ENCODE measurements around the gene RBBP8NL. TPM values are rescaled to one million over a fixed set of nuclear protein-coding genes. Genes with fewer than 3 reads are reported as not detected.

Gene RBBP8NL
- total RNA-seq, 1 experiment from 2014 or later, result not detected

DNA sequence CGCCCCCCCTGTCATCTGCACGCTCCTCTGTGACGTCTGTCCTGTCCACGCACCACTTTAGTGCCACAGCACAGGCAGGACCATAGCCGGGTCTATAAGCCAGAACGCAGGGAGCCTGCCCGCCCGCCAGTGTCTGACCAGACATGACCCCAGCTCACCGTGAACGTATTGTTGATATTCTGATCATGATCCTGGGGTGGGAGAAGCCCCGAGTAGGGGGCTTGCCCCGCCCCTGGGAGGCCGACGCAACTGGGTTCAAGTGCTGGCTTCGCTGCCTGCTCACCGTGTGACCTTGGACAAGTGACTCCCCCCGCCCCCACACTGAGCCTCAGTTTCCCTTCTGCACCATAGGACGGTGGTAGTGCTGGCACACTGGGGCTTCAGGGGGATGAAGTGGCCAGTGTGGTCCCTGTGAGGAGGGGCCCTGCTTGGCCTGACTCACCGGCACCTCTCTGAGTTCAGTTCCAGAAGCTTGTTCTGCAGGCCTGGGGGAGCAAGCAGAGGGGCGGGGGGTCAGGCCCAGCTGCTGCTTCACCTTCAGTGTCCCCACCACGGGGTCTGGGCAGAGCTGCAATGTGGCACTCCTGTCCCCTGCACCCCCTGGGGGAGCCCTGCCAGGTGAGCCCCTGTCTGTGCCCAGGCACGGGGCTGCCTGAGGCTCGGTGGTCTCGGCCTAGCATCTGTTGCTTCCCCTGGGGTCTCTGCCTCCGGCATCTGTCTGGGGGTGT, 9.2 kb downstream of the RBBP8NL start:
- BruUV-seq (replicated peaks), result no TSS peak
- peaks cover 11% of the 10 kb centered on the region for H3K27me3 Mint-ChIP-seq (ENCODE audit: insufficient read depth, unreplicated experiment)
- H3K36me3 Mint-ChIP-seq (ENCODE audit: insufficient read depth, unreplicated experiment), result no peaks in the 10 kb centered on the region
- no peaks in the 10 kb centered on the region for H3K4me1 Mint-ChIP-seq (ENCODE audit: insufficient read depth, unreplicated experiment)
- intact Hi-C loops (cut with micrococcal nuclease), result no loop called here
- ChIA-PET CTCF (interaction anchor here (0.6 to 2.1 kb wide), 2 partner anchors 8 to 34 kb away, joined by 3 to 13 read pairs; no protein-coding TSS in a partner anchor), POLR2A (no interaction called here)
- DNase-seq (ENCODE audit: unreplicated experiment), result no peak
- no peak for TF ChIP-seq CTCF (IDR thresholded peaks at IDR 0.05; ENCODE audit: unreplicated experiment)
- no peaks in the 10 kb centered on the region for H3K9me3 Mint-ChIP-seq (ENCODE audit: unreplicated experiment)
- no peak overlapping the region for H3K4me3 Mint-ChIP-seq (ENCODE audit: unreplicated experiment)
- H3K27ac Mint-ChIP-seq (ENCODE audit: low read depth, unreplicated experiment), result no peak overlapping the region

DNA sequence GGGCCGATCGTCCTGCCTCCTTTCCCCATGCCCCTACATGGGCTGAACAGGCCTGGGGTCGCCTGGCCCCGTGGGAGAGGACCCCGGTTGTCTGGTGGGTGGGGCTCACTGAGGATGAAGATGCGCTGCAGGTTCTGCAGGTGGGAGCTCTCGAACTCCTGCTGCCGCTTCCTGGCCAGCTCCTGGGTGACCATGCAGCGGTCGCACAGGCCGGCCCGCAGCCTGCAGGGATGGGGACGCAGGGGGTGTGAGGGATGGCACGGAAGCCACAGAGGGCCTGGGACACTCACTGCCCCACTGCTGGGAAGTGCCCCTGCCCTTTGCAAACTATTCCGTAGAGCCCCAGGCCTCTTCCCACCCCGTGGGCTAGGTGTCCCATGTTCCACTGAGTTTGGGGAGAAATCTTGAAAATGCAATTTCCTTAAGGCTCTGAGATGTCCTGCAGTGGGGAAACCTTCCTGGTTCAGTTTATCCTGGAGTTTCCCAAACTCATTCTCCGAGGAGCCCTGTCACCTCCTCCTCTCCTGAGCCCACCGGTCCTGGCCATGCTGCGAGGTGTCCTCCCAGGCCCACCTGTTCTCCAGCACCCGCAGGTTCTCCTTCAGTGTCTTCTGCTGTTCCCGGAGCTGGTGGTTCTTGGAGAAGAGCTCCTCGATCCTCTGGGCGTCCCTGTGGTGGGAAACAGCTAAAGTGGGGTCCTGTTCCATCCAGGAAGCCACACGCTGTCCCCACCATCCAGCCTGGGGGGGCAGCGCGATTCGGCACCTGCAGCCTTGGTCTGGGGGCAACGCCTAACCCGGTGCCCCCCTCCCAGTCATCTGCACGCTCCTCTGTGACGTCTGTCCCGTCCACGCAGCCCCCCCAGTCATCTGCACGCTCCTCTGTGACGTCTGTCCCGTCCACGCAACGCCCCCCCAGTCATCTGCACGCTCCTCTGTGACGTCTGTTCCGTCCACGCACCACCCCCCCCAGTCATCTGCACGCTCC, 10.4 kb downstream of the RBBP8NL start:
- BruUV-seq (replicated peaks), result no TSS peak
- intact Hi-C loops (cut with micrococcal nuclease), result no loop called here
- H3K4me3 Mint-ChIP-seq (ENCODE audit: unreplicated experiment), result no peak overlapping the region
- no peak overlapping the region for H3K27ac Mint-ChIP-seq (ENCODE audit: low read depth, unreplicated experiment)
- peaks cover 11% of the 10 kb centered on the region for H3K27me3 Mint-ChIP-seq (ENCODE audit: insufficient read depth, unreplicated experiment)
- no peaks in the 10 kb centered on the region for H3K4me1 Mint-ChIP-seq (ENCODE audit: insufficient read depth, unreplicated experiment)
- H3K36me3 Mint-ChIP-seq (ENCODE audit: insufficient read depth, unreplicated experiment), result no peaks in the 10 kb centered on the region
- ChIA-PET CTCF (no interaction called here), POLR2A (no interaction called here)
- TF ChIP-seq CTCF (IDR thresholded peaks at IDR 0.05; ENCODE audit: unreplicated experiment), result no peak
- no peaks in the 10 kb centered on the region for H3K9me3 Mint-ChIP-seq (ENCODE audit: unreplicated experiment)
- no peak for DNase-seq (ENCODE audit: unreplicated experiment)

- ChIA-PET POLR2A (interaction anchor here (0.6 kb wide), 1 partner anchor 9 kb away, joined by 3 read pairs; no protein-coding TSS in a partner anchor), CTCF (interaction anchor here (1.3 kb wide), 1 partner anchor 84 kb away, joined by 3 read pairs; no protein-coding TSS in a partner anchor)
- Mint-ChIP-seq H3K36me3 (ENCODE audit: insufficient read depth, unreplicated experiment) (no peaks in the 10 kb centered on the region), H3K9me3 (ENCODE audit: unreplicated experiment) (no peaks in the 10 kb centered on the region), H3K4me1 (ENCODE audit: insufficient read depth, unreplicated experiment) (no peaks in the 10 kb centered on the region), H3K27ac (ENCODE audit: low read depth, unreplicated experiment) (no peak overlapping the region), H3K4me3 (ENCODE audit: unreplicated experiment) (no peak overlapping the region), H3K27me3 (ENCODE audit: insufficient read depth, unreplicated experiment) (peaks cover 9% of the 10 kb centered on the region)
- DNase-seq (ENCODE audit: unreplicated experiment), result no peak
- TF ChIP-seq CTCF (IDR thresholded peaks at IDR 0.05; ENCODE audit: unreplicated experiment), result no peak
- no TSS peak for BruUV-seq (replicated peaks)
- intact Hi-C loops (cut with micrococcal nuclease), result no loop called here
Observed at GRCh38 chr20:62415354-62416111, 11.8 kb downstream of the RBBP8NL start.
